Lung microvascular endothelial cell (primary cell): ENCODE measurements around the gene SHB. TPM values are rescaled to one million over a fixed set of nuclear protein-coding genes. Genes with fewer than 3 reads are reported as not detected.
A peak's percentile ranks its signal among the peaks of the same experiment; 100 is the strongest.

ENCODE experiments used
- DNase-seq, 2 donors: peaks; one replicate each; pipeline versions ENCODE4 v3.0.0 to v3.0.0-alpha.2; 2010; ENCODE audit warnings: low read depth in 2 of 2
- total RNA-seq: library from RNA; depleted of rRNA; stranded (reverse); fragments of >200 nt; gene quantifications from 2 replicates; pipeline ENCODE4 v1.2.1, GENCODE V29; 2014

SHB gene
- total RNA-seq, 1 donor from 2014 or later: 22.6 TPM

- DNase-seq: no peak
Observed at GRCh38 chr9:38009990-38010389, 59.0 kb downstream of the SHB start.

- DNase-seq: no peak
Observed at GRCh38 chr9:38009035-38009501, 60.0 kb downstream of the SHB start.

GRCh38 chr9:38008168-38009034 is 60.6 kb downstream of the SHB start:
- DNase-seq: peak in 1 of 2 donors; percentile 90

GRCh38 chr9:38007016-38007415 is 62.0 kb downstream of the SHB start:
- no peak for DNase-seq

- DNase-seq: no peak
Observed at GRCh38 chr9:38006163-38006562, 62.9 kb downstream of the SHB start.

GRCh38 chr9:38004809-38005560 is 64.0 kb downstream of the SHB start:
- no peak for DNase-seq

GRCh38 chr9:38003946-38004808 is 64.8 kb downstream of the SHB start:
- DNase-seq: no peak

- DNase-seq: no peak
Observed at GRCh38 chr9:38003230-38003629, 65.8 kb downstream of the SHB start.

GRCh38 chr9:38001430-38001829 is 67.6 kb downstream of the SHB start:
- no peak for DNase-seq

GRCh38 chr9:38000735-38001134 is 68.3 kb downstream of the SHB start:
- DNase-seq: no peak

- no peak for DNase-seq
Observed at GRCh38 chr9:38000332-38000731, 68.7 kb downstream of the SHB start.

- no peak for DNase-seq
Observed at GRCh38 chr9:37999588-38000189, 69.3 kb downstream of the SHB start.

- DNase-seq: peak in 1 of 2 donors; percentile 58
Observed at GRCh38 chr9:37998881-37999587, 70.0 kb downstream of the SHB start.

- no peak for DNase-seq
Observed at GRCh38 chr9:37997636-37998374, 71.2 kb downstream of the SHB start.

GRCh38 chr9:37996819-37997217 is 72.2 kb downstream of the SHB start:
- no peak for DNase-seq

- DNase-seq: no peak
Observed at GRCh38 chr9:37995961-37996818, 72.8 kb downstream of the SHB start.

GRCh38 chr9:37995348-37995737 is 73.7 kb downstream of the SHB start:
- no peak for DNase-seq

GRCh38 chr9:37994639-37995347 is 74.2 kb downstream of the SHB start:
- DNase-seq: peak; percentile 68 to 91
